Panc1 (cell line): ENCODE results near the gene ONECUT2. TPM values are rescaled to one million over a fixed set of nuclear protein-coding genes. Genes with fewer than 3 reads are reported as not detected.

Source experiments
- ATAC-seq: fragments of 200-7000 bp; cut with Tn5 transposase; 2 replicates; pipeline ENCODE4 v1.9.1; 2020; ENCODE audit warnings: mild to moderate bottlenecking, moderate library complexity
- BruUV-seq: library from RNA; stranded (reverse); fragments of 400-500 nt; replicated peaks from 2 replicates; lab custom pipeline; 2021; lab: Mats Ljungman, UMichigan
- CTCF ChIA-PET: fragments of 300-600 bp; sonication (Branson Sonifier 250); formaldehyde crosslinking; loops from one replicate; lab custom pipeline; 2022; ENCODE audit warnings: antibody characterized with exemption; lab: Charles Lee
- POLR2A ChIA-PET: fragments of 300-600 bp; sonication (Branson Sonifier 250); formaldehyde crosslinking; loops from one replicate; lab custom pipeline; 2022; ENCODE audit warnings: antibody characterized with exemption; lab: Charles Lee
- DNase-seq: peaks from one replicate; pipeline ENCODE4 v3.0.0-alpha.2; 2010; ENCODE audit warnings: low read depth, low spot score
- H3K27ac ChIP-seq: 2 replicates; pipeline ENCODE4 v1.5.1; 2011; ENCODE audit warnings: mild to moderate bottlenecking, low read length, inconsistent platforms
- H3K27me3 ChIP-seq: fragments of 200-500 bp; sonication (Bioruptor generic); 2 replicates; pipeline ENCODE4 v1.6.0; 2014; ENCODE audit warnings: low read length, inconsistent platforms; ENCODE audit not compliant: control insufficient read depth, insufficient read depth
- H3K36me3 ChIP-seq: fragments of 200-500 bp; sonication (Bioruptor generic); 2 replicates; pipeline ENCODE4 v1.5.1; 2014; ENCODE audit warnings: inconsistent platforms, mild to moderate bottlenecking, low read length, moderate library complexity; ENCODE audit not compliant: control insufficient read depth, insufficient read depth
- H3K4me1 ChIP-seq: 2 replicates; pipeline ENCODE4 v1.5.1; 2011; ENCODE audit warnings: inconsistent platforms, mild to moderate bottlenecking, low read length, moderate library complexity; ENCODE audit not compliant: control insufficient read depth, insufficient read depth
- H3K4me3 ChIP-seq, 2 experiments: 2 replicates each; pipeline ENCODE4 v1.5.1; 2011 to 2012; ENCODE audit warnings: low read depth in 2 of 2, low read length in 2 of 2, mild to moderate bottlenecking in 2 of 2, inconsistent platforms in 1 of 2, moderate library complexity in 1 of 2
- H3K9me3 ChIP-seq: fragments of 200-500 bp; sonication (Bioruptor generic); 2 replicates; pipeline ENCODE4 v1.5.1; 2014; ENCODE audit warnings: low read depth, mild to moderate bottlenecking, inconsistent platforms, low read length, moderate library complexity; ENCODE audit not compliant: control insufficient read depth, insufficient read depth
- POLR2AphosphoS5 ChIP-seq: IDR thresholded peaks from 2 replicates; pipeline ENCODE4 v1.6.1; 2012; ENCODE audit warnings: mild to moderate bottlenecking, low read depth, low read length, moderate library complexity
- SIN3A ChIP-seq: IDR thresholded peaks from 2 replicates; pipeline ENCODE4 v1.6.1; 2012; ENCODE audit warnings: low read depth, mild to moderate bottlenecking, low read length, moderate library complexity, borderline replicate concordance; ENCODE audit not compliant: insufficient read depth
- TCF7L2 ChIP-seq: IDR thresholded peaks from 2 replicates; pipeline ENCODE4 v1.6.1; 2011; ENCODE audit warnings: mild to moderate bottlenecking, low read depth, low read length, inconsistent platforms
- in situ Hi-C: cut with HindIII; loops from 2 replicates; pipeline ENCODE4 v1.10.0; 2016; ENCODE audit warnings: low sequenced_read_pairs, low pct_unique_long_range_greater_than_20kb
- intact Hi-C: fragments of 100-400 bp; cut with micrococcal nuclease; formaldehyde crosslinking; loops from one replicate; pipeline ENCODE4 v1.10.0; 2022; ENCODE audit not compliant: unreplicated experiment
- total RNA-seq: library from RNA; stranded (reverse); gene quantifications from one replicate; pipeline ENCODE4 v1.2.1, GENCODE V29; 2021; ENCODE audit not compliant: unreplicated experiment
- TF ChIP-seq, protein P1 (sequence below): fragments of 450-650 bp; IDR thresholded peaks from 2 replicates; pipeline ENCODE4 v1.5.1; 2017; ENCODE audit warnings: mild to moderate bottlenecking
- TF ChIP-seq, protein P2 (sequence below), 2 experiments: IDR thresholded peaks; 2 replicates each; pipeline ENCODE4 v1.6.1; 2011 to 2012; ENCODE audit warnings: low read depth in 2 of 2, control low read depth in 1 of 2, low read length in 1 of 2, mild to moderate bottlenecking in 1 of 2, moderate library complexity in 1 of 2; ENCODE audit not compliant: insufficient read depth in 1 of 2

Gene ONECUT2
- total RNA-seq, 1 experiment from 2014 or later: 0.59 TPM

DNA sequence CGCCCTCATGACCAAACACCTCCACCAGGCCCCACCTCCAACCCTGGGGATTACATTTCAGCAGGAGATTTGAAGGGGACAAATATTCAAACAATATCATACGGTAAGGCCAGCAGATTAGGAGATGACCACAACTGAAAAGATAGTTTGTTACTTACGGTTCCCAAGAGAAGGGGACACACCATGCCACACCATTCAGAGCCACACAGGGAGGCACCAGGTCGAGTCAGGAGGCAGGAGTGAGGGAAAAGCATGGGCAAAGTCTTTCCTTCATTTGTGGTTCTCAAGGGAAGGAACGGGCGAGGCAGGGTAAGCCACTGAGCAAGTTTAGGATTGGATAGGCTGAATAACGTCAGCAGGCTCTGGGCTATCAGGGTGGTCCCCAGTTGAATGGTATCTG, 94.0 kb downstream of the ONECUT2 start:
- Histone ChIP-seq H3K27me3 (no peaks in the 10 kb centered on the region), H3K4me3 (no peak overlapping the region), H3K4me1 (no peaks in the 10 kb centered on the region), H3K36me3 (no peaks in the 10 kb centered on the region), H3K9me3 (no peaks in the 10 kb centered on the region), H3K27ac (no peak overlapping the region)
- POLR2A ChIA-PET: no interaction called here
- CTCF ChIA-PET: interaction anchor here (0.6 kb wide), 1 partner anchor 19 kb away, joined by 5 read pairs; no protein-coding TSS in a partner anchor
- TF ChIP-seq TCF7L2 (no peak), SIN3A (no peak), POLR2AphosphoS5 (no peak)
- TF ChIP-seq, protein P1, sequence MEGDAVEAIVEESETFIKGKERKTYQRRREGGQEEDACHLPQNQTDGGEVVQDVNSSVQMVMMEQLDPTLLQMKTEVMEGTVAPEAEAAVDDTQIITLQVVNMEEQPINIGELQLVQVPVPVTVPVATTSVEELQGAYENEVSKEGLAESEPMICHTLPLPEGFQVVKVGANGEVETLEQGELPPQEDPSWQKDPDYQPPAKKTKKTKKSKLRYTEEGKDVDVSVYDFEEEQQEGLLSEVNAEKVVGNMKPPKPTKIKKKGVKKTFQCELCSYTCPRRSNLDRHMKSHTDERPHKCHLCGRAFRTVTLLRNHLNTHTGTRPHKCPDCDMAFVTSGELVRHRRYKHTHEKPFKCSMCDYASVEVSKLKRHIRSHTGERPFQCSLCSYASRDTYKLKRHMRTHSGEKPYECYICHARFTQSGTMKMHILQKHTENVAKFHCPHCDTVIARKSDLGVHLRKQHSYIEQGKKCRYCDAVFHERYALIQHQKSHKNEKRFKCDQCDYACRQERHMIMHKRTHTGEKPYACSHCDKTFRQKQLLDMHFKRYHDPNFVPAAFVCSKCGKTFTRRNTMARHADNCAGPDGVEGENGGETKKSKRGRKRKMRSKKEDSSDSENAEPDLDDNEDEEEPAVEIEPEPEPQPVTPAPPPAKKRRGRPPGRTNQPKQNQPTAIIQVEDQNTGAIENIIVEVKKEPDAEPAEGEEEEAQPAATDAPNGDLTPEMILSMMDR: no peak
- TF ChIP-seq, protein P2, sequence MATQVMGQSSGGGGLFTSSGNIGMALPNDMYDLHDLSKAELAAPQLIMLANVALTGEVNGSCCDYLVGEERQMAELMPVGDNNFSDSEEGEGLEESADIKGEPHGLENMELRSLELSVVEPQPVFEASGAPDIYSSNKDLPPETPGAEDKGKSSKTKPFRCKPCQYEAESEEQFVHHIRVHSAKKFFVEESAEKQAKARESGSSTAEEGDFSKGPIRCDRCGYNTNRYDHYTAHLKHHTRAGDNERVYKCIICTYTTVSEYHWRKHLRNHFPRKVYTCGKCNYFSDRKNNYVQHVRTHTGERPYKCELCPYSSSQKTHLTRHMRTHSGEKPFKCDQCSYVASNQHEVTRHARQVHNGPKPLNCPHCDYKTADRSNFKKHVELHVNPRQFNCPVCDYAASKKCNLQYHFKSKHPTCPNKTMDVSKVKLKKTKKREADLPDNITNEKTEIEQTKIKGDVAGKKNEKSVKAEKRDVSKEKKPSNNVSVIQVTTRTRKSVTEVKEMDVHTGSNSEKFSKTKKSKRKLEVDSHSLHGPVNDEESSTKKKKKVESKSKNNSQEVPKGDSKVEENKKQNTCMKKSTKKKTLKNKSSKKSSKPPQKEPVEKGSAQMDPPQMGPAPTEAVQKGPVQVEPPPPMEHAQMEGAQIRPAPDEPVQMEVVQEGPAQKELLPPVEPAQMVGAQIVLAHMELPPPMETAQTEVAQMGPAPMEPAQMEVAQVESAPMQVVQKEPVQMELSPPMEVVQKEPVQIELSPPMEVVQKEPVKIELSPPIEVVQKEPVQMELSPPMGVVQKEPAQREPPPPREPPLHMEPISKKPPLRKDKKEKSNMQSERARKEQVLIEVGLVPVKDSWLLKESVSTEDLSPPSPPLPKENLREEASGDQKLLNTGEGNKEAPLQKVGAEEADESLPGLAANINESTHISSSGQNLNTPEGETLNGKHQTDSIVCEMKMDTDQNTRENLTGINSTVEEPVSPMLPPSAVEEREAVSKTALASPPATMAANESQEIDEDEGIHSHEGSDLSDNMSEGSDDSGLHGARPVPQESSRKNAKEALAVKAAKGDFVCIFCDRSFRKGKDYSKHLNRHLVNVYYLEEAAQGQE (IDR thresholded peaks at IDR 0.05; ENCODE audit: insufficient read depth in 1 of 2, low read depth in 2 of 2, low read length in 1 of 2): no peak
- intact Hi-C loops: no loop called here
- ATAC-seq: no peak
- no peak for DNase-seq
- in situ Hi-C loops: no loop called here
- BruUV-seq: no TSS peak

DNA sequence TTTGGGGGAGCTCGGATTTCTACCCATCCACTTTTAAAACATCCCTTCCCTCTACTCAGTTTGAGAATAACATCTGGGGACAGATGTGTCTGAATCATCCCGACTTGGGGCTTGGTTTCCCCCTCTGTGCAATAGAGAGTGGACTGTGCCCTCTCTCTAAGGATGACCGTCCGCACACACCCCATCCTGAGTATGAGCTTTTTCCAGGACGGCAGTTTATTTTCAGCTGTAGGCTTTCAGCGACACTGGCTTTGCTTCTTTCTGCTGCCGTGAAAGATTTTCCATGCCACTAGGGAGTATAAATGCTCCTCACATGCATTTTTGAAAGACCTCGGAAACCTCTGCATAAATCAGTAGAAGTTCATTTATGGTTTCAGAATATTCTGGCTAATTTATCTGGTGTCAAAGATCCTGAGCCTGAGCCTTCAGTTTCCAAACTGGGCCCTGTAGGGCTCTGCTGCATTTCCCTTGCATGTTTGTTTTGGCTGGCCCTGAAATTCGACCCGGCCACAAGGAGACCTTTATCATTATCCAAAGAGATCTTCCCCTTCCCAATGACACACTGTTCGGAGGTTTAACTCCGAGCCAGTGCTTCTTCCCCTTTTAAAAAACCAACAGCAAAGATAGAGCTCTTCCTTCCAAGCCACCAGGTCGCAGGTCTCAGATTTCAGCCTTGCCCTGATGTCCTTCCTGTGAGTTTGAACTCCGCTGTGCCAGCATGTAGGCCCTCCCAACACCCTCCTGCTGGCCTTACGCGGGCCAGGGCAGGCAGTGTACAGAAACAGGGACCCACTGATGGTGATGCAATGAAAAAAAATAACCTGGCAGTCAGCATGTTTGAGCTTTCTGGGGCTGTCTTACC, 98.1 kb downstream of the ONECUT2 start:
- Histone ChIP-seq H3K4me3 (no peak overlapping the region), H3K27me3 (no peaks in the 10 kb centered on the region), H3K36me3 (no peaks in the 10 kb centered on the region), H3K9me3 (no peaks in the 10 kb centered on the region), H3K4me1 (no peaks in the 10 kb centered on the region), H3K27ac (no peak overlapping the region)
- intact Hi-C loops (no loop called here), in situ Hi-C loops (no loop called here)
- ChIA-PET POLR2A (no interaction called here), CTCF (no interaction called here)
- BruUV-seq: no TSS peak
- ATAC-seq: no peak
- TF ChIP-seq, protein P2 (IDR thresholded peaks at IDR 0.05; ENCODE audit: insufficient read depth in 1 of 2, low read depth in 2 of 2, low read length in 1 of 2): no peak
- TF ChIP-seq TCF7L2: no peak
- TF ChIP-seq SIN3A: no peak
- no peak for TF ChIP-seq POLR2AphosphoS5
- TF ChIP-seq, protein P1: no peak
- DNase-seq: no peak
